Measurements from ENCODE around the gene PHLDA2.

The PHLDA2 gene

GRCh38 chr11:2955906-2956476 lies 26.8 kb upstream of the PHLDA2 start:
- H3K36me3 ChIP-seq (ENCODE audit: insufficient read depth, low read length), result peaks cover 98% of the 10 kb centered on the region
- no peaks in the 10 kb centered on the region for H3K27me3 ChIP-seq (ENCODE audit: insufficient read depth, low read length, poor library complexity)
- no peak overlapping the region for H3K4me2 ChIP-seq (ENCODE audit: insufficient read depth, low read length)
- H2AFZ ChIP-seq (ENCODE audit: low read depth, low read length), result no peak overlapping the region
- TF ChIP-seq EZH2 (IDR thresholded peaks at IDR 0.05; ENCODE audit: borderline replicate concordance, low read depth, low read length, severe bottlenecking) (no peak), CTCF (IDR thresholded peaks at IDR 0.05; ENCODE audit: borderline replicate concordance, extremely low read depth, low read length, poor library complexity, severe bottlenecking) (peak; percentile 17)
- no peak for DNase-seq
- H3K4me1 ChIP-seq (ENCODE audit: insufficient read depth, low read length), result no peaks in the 10 kb centered on the region
- no peak overlapping the region for H3K27ac ChIP-seq (ENCODE audit: low read length)
- H3K79me2 ChIP-seq (ENCODE audit: insufficient read depth, low read length), result peaks cover 26% of the 10 kb centered on the region
- H4K20me1 ChIP-seq (ENCODE audit: insufficient read depth, low read length), result peaks cover 30% of the 10 kb centered on the region
- no peak overlapping the region for H3K4me3 ChIP-seq (ENCODE audit: low read depth in 1 of 2, low read length in 2 of 2)
- H3K9me3 ChIP-seq (ENCODE audit: insufficient read depth, low read length, severe bottlenecking), result no peaks in the 10 kb centered on the region
- no peak overlapping the region for H3K9ac ChIP-seq (ENCODE audit: low read depth, low read length)
- ATAC-seq (ENCODE audit: insufficient read depth, low read depth), result 0 out of 3 replicates have a peak, but pooled peaks have one; percentile 19

GRCh38 chr11:2954263-2954662 lies 25.0 kb upstream of the PHLDA2 start:
- H3K9ac ChIP-seq (ENCODE audit: low read depth, low read length), result no peak overlapping the region
- H3K36me3 ChIP-seq (ENCODE audit: insufficient read depth, low read length), result peaks cover 98% of the 10 kb centered on the region
- DNase-seq (no peak), ATAC-seq (ENCODE audit: insufficient read depth, low read depth) (no peak)
- H3K4me1 ChIP-seq (ENCODE audit: insufficient read depth, low read length), result no peaks in the 10 kb centered on the region
- H3K27me3 ChIP-seq (ENCODE audit: insufficient read depth, low read length, poor library complexity), result no peaks in the 10 kb centered on the region
- peaks cover 25% of the 10 kb centered on the region; the same call in 1 of the 2 replicates for H4K20me1 ChIP-seq (ENCODE audit: insufficient read depth, low read length)
- H3K79me2 ChIP-seq (ENCODE audit: insufficient read depth, low read length), result peaks cover 12% of the 10 kb centered on the region
- H3K9me3 ChIP-seq (ENCODE audit: insufficient read depth, low read length, severe bottlenecking), result no peaks in the 10 kb centered on the region
- H3K4me2 ChIP-seq (ENCODE audit: insufficient read depth, low read length), result no peak overlapping the region
- H3K4me3 ChIP-seq (ENCODE audit: low read depth in 1 of 2, low read length in 2 of 2), result no peak overlapping the region
- H3K27ac ChIP-seq (ENCODE audit: low read length), result no peak overlapping the region
- no peak overlapping the region for H2AFZ ChIP-seq (ENCODE audit: low read depth, low read length)
- no peak for TF ChIP-seq EZH2 (IDR thresholded peaks at IDR 0.05; ENCODE audit: borderline replicate concordance, low read depth, low read length, severe bottlenecking)
- no peak for TF ChIP-seq CTCF (IDR thresholded peaks at IDR 0.05; ENCODE audit: borderline replicate concordance, extremely low read depth, low read length, poor library complexity, severe bottlenecking)

- Histone ChIP-seq H3K9me3 (ENCODE audit: insufficient read depth, low read length, severe bottlenecking) (no peaks in the 10 kb centered on the region), H3K79me2 (ENCODE audit: insufficient read depth, low read length) (peaks cover 7% of the 10 kb centered on the region), H3K4me2 (ENCODE audit: insufficient read depth, low read length) (no peak overlapping the region), H3K27ac (ENCODE audit: low read length) (no peak overlapping the region), H3K4me1 (ENCODE audit: insufficient read depth, low read length) (no peaks in the 10 kb centered on the region), H2AFZ (ENCODE audit: low read depth, low read length) (no peak overlapping the region), H3K9ac (ENCODE audit: low read depth, low read length) (no peak overlapping the region), H3K36me3 (ENCODE audit: insufficient read depth, low read length) (peaks cover 99% of the 10 kb centered on the region), H4K20me1 (ENCODE audit: insufficient read depth, low read length) (peaks cover 31% of the 10 kb centered on the region; the same call in 1 of the 2 replicates), H3K4me3 (ENCODE audit: low read depth in 1 of 2, low read length in 2 of 2) (no peak overlapping the region), H3K27me3 (ENCODE audit: insufficient read depth, low read length, poor library complexity) (no peaks in the 10 kb centered on the region)
- ATAC-seq (ENCODE audit: insufficient read depth, low read depth) (no peak), DNase-seq (no peak)
- TF ChIP-seq EZH2 (IDR thresholded peaks at IDR 0.05; ENCODE audit: borderline replicate concordance, low read depth, low read length, severe bottlenecking) (no peak), CTCF (IDR thresholded peaks at IDR 0.05; ENCODE audit: borderline replicate concordance, extremely low read depth, low read length, poor library complexity, severe bottlenecking) (no peak)
Measured at GRCh38 chr11:2952290-2952689, 23.1 kb upstream of the PHLDA2 start.

All from DND-41 (cell line).